SK-N-MC (cell line): ENCODE data around the gene VSTM5.

ENCODE experiments used
- DNase-seq: peaks from one replicate; pipeline ENCODE4 v3.0.0-alpha.2; 2011; ENCODE audit warnings: low read depth, low spot score
- H3K27ac ChIP-seq: fragments of 200-600 bp; sonication (generic); 2 replicates; pipeline ENCODE4 v1.5.1; 2016; ENCODE audit warnings: mixed run types
- H3K36me3 ChIP-seq: fragments of 200-600 bp; sonication (generic); 2 replicates; pipeline ENCODE4 v1.6.1; 2017; ENCODE audit warnings: antibody characterized with exemption, low read length, mixed read lengths; ENCODE audit not compliant: insufficient read depth
- H3K4me3 ChIP-seq: fragments of 200-600 bp; sonication (generic); 2 replicates; pipeline ENCODE4 v1.5.1; 2016
- H3K9ac ChIP-seq: fragments of 200-600 bp; sonication (generic); 2 replicates; pipeline ENCODE4 v1.8.0; 2017; ENCODE audit warnings: mixed run types, mixed read lengths; ENCODE audit not compliant: insufficient read length
- H3K9me3 ChIP-seq: fragments of 200-600 bp; sonication (generic); 2 replicates; pipeline ENCODE4 v1.6.1; 2017; ENCODE audit warnings: low read depth, mild to moderate bottlenecking, antibody characterized with exemption, low read length, moderate library complexity, mixed read lengths
- EZH2 ChIP-seq: fragments of 200-600 bp; sonication (generic); IDR thresholded peaks from one replicate; pipeline ENCODE4 v1.6.1; 2017; ENCODE audit warnings: antibody characterized with exemption
- FOXP2 ChIP-seq: optimal IDR thresholded peaks from 2 replicates; pipeline ENCODE3; 2011; ENCODE audit warnings: mild to moderate bottlenecking, moderate library complexity; ENCODE audit not compliant: insufficient read depth; ENCODE audit errors: extremely low read length, control extremely low read depth
- POLR2AphosphoS5 ChIP-seq: IDR thresholded peaks from 2 replicates; pipeline ENCODE4 v1.6.1; 2012; ENCODE audit warnings: mild to moderate bottlenecking, low read depth, low read length, borderline replicate concordance

Gene VSTM5

DNA sequence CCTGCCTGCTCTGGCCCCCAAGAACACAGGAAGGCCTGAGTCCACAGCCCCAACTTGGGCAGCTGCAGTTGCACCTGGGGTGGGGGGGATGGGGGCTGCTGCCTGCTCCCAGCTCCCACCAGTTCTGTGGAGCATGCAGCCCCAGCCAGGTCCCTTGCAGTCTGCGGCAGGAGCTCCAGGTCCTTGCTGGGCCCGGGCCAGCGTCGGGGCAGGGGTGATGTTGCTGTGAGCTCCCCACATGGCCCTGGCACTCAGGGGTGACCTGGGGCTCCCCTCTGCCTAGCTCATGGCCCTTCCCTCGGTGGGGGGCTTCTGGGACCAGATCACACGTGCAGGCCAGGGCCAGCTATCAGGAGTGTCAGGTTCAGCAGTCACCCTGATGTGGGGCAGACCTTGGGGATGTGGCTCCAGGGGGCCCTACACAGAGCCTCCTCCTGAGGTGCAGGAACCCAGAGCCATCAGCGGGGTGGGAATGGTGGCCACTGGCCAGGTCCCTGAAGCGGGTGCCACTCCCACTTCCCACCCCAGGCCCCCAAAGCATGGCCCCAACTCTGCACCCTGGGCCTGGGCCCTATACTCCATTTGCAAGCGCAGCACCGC is 76.7 kb downstream of the VSTM5 start:
- no peak for DNase-seq
- H3K4me3 ChIP-seq = no peak overlapping the region
- TF ChIP-seq FOXP2 (no peak), POLR2AphosphoS5 (no peak), EZH2 (no peak)
- H3K9ac ChIP-seq = no peak overlapping the region
- no peaks in the 10 kb centered on the region for H3K36me3 ChIP-seq
- no peak overlapping the region for H3K27ac ChIP-seq
- no peaks in the 10 kb centered on the region for H3K9me3 ChIP-seq

DNA sequence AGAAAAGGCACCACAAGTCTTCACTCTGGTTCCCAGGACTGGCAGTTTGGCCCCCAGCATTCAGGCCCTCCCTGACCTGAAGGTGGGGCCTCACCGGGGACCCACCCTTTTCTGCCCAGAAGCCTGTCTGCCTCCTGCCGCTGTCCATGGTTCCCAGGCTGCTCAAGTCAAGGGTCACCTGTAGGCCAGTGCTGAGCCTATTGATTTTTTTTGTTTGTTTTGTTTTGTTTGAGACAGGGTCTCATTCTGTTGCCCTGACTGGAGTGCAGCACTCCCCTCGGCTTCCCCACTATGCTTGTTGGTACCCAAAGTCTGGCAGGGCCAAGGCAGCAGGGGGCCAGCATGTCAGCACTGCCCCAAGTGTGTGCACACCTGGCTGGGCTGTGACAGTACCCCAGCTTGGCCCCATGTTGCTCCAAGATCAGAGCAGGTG is 77.4 kb downstream of the VSTM5 start:
- H3K9ac ChIP-seq = no peak overlapping the region
- H3K27ac ChIP-seq = no peak overlapping the region
- no peak overlapping the region for H3K4me3 ChIP-seq
- H3K36me3 ChIP-seq = no peaks in the 10 kb centered on the region
- TF ChIP-seq FOXP2 (no peak), EZH2 (no peak), POLR2AphosphoS5 (no peak)
- DNase-seq = no peak
- H3K9me3 ChIP-seq = no peaks in the 10 kb centered on the region

DNA sequence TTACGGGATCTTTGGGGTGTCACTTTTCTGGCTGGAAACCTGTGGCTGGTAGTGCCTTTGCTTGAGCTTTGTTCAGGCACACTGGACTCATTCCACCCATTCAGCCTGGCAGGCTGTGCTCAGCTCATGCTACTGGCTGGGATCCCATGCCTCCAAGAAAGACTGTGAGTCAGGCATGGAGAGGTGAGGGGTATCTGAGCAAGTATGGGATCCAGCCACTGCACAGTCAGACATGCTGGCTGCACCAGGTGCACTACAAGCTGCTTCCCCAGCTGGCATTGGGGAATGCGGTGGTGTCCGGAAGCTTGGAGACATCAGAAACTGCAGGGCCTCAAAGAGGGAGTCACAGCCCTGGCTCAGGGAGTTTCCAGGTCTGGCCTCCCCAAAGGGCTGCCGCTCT is 78.3 kb downstream of the VSTM5 start:
- H3K9ac ChIP-seq = no peak overlapping the region
- DNase-seq = no peak
- H3K9me3 ChIP-seq = no peaks in the 10 kb centered on the region
- H3K27ac ChIP-seq = no peak overlapping the region
- TF ChIP-seq FOXP2 (no peak), POLR2AphosphoS5 (no peak), EZH2 (no peak)
- no peak overlapping the region for H3K4me3 ChIP-seq
- H3K36me3 ChIP-seq = no peaks in the 10 kb centered on the region

DNA sequence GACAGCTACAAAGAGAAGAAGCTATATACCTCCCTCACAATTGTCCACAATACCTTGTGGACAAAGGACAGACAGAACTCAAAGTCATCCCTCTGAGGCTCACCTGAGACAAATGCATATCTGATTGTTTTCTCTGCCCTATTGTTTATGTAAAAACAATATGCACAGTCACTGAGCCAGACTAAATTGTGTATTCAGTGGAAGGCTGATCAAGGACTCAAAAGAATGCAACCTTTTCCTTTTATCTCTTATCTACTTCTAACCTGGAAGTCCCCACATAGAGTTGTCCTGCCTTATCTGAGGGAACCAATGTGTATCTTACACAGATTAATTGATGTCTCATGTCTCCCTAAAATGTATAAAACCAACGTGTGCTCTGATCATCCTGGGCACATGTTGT is 80.3 kb downstream of the VSTM5 start:
- Histone ChIP-seq H3K36me3 (no peaks in the 10 kb centered on the region), H3K9ac (no peak overlapping the region), H3K27ac (no peak overlapping the region), H3K9me3 (no peaks in the 10 kb centered on the region), H3K4me3 (no peak overlapping the region)
- no peak for DNase-seq
- no peak for TF ChIP-seq FOXP2
